Activated T-helper 2 cell treated with anti-CD3 and anti-CD28 coated beads, Interferon-gamma antibody, Interleukin-2, Interleukin-4, amounts not matched to agents 10 μg/mL and 5 μg/mL and 100 μg/mL, durations not matched to agents 14 hours and 24 hours and 36 hours (primary cell): Measurements from ENCODE around the gene GRM4. TPM values are rescaled to one million over a fixed set of nuclear protein-coding genes. Genes with fewer than 3 reads are reported as not detected.

ENCODE experiments used
- DNase-seq: peaks from one replicate; pipeline ENCODE4 v3.0.0; 2021; ENCODE audit warnings: low spot score
- H3K27ac Mint-ChIP-seq: one replicate; pipeline ENCODE4 v1.8.0; 2021; ENCODE audit warnings: mixed read lengths
- H3K27me3 Mint-ChIP-seq: one replicate; pipeline ENCODE4 v1.8.0; 2021; ENCODE audit warnings: low read depth, mixed read lengths
- H3K36me3 Mint-ChIP-seq: one replicate; pipeline ENCODE4 v1.8.0; 2021; ENCODE audit warnings: low read depth, mixed read lengths
- H3K4me1 Mint-ChIP-seq: one replicate; pipeline ENCODE4 v1.8.0; 2021; ENCODE audit warnings: low read depth, mixed read lengths
- H3K4me3 Mint-ChIP-seq: one replicate; pipeline ENCODE4 v1.8.0; 2021; ENCODE audit warnings: low read depth, mild to moderate bottlenecking, moderate library complexity, mixed read lengths
- H3K9me3 Mint-ChIP-seq: one replicate; pipeline ENCODE4 v1.8.0; 2021; ENCODE audit warnings: mixed read lengths
- intact Hi-C: fragments of 100-400 bp; cut with micrococcal nuclease; formaldehyde crosslinking; loops from one replicate; pipeline ENCODE4 v1.15.1; 2023
- total RNA-seq: library from RNA; stranded (reverse); gene quantifications from 2 replicates; pipeline ENCODE4 v1.2.3, GENCODE V29; 2022

Gene GRM4
- total RNA-seq, 1 donor from 2014 or later: not detected

- H3K4me1 Mint-ChIP-seq: peaks cover 2% of the 10 kb centered on the region
- peaks cover 67% of the 10 kb centered on the region for H3K27me3 Mint-ChIP-seq
- H3K36me3 Mint-ChIP-seq: no peaks in the 10 kb centered on the region
- intact Hi-C loops: no loop called here
- H3K9me3 Mint-ChIP-seq: no peaks in the 10 kb centered on the region
- H3K27ac Mint-ChIP-seq: no peak overlapping the region
- no peak for DNase-seq
- H3K4me3 Mint-ChIP-seq: no peak overlapping the region
These were observed 1.2 kb downstream of the GRM4 start for GRCh38 chr6:34144581-34145160.

- no peak overlapping the region for H3K4me3 Mint-ChIP-seq
- no peak overlapping the region for H3K27ac Mint-ChIP-seq
- H3K27me3 Mint-ChIP-seq: peaks cover 67% of the 10 kb centered on the region
- H3K36me3 Mint-ChIP-seq: no peaks in the 10 kb centered on the region
- no peaks in the 10 kb centered on the region for H3K9me3 Mint-ChIP-seq
- DNase-seq: no peak
- peaks cover 2% of the 10 kb centered on the region for H3K4me1 Mint-ChIP-seq
- intact Hi-C loops: no loop called here
These were observed 1.9 kb downstream of the GRM4 start for GRCh38 chr6:34143884-34144580.

DNA sequence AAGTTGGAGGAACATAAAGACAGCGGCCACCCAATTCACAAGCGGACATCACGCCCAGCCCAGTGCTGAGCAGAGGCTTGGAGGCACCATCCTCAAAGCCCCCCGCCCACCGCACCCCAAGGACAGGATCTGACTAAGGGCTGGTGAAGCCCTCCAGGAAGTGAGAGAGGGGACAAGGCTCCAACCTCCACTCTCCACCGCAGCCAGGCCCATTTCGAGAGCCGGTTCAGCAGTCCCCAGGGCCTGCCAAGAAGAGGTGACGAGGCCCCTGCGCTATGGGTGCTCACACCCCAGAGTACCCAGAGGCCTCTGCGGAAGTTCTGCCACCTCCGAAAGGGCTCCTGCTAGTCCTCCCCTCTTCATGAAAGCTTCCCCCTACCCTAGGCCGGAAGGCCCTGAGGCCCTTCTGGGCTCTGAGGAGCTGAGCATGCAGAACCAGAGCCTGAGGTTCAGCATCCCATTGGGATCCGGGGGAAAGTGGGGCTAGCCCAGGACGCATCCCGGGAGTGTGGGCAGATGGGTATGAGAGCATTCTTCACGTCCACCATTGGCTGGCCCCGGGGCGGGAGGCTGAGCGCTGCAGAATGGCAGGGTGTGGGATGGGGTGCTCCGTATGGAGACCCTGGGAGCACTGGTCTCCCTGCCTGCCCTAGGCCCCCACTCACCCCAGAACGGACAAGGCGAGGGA, 2.5 kb downstream of the GRM4 start:
- Mint-ChIP-seq H3K27me3 (peaks cover 66% of the 10 kb centered on the region), H3K27ac (no peak overlapping the region), H3K36me3 (no peaks in the 10 kb centered on the region), H3K4me1 (peaks cover 2% of the 10 kb centered on the region), H3K4me3 (no peak overlapping the region), H3K9me3 (no peaks in the 10 kb centered on the region)
- intact Hi-C loops: no loop called here
- DNase-seq: no peak

DNA sequence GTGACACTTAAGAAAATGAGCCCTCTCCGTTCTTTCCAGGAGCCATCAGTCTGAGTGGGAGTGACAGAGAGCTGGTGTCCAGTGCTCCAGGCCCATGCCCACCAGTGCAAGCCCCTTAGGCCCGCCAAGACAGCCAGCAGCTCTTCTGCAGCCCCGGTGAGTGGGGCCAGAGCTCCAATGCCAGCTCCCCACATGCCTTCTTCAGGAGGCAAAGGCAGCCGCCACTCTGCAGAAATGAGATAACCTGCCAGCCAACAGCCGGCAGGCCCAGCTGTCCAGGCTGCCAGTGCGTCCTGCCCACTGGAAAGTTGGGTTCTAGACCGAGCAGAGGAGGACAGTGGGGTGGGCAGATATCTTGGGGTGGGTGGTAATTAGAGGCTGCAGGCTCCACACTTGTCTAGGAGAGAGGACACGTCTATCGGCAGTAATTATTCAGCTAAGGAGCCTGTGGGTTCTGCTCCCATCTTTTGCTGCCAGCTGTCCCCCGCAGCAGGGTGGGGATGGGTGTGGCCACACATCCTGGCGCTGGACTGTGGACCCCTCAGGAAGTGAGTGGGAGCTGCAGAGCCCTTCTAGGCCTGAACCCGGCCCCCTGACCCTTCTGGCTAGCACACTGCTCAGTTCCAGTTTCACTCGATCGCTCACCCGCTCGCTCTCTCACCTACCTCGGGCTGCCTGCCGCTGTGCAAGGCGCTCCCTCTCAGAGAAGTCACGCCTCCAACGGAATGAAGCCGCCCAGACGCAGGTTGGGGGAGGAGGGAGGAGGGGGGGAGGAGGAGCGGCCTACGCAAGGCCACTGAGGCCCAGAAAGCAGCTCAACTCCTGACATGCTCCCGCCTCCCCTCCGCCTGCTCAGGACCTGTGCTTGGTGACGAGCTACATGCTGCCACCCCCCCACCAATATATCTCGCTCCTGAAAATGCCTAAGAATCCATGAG, 3.6 kb downstream of the GRM4 start:
- Mint-ChIP-seq H3K27ac (no peak overlapping the region), H3K4me3 (no peak overlapping the region)

GRCh38 chr6:34140075-34140474, 5.8 kb downstream of the GRM4 start:
- no peak overlapping the region for H3K4me3 Mint-ChIP-seq

More for the DNA sequence above, 3.6 kb downstream of the GRM4 start:
- H3K9me3 Mint-ChIP-seq: no peaks in the 10 kb centered on the region
- intact Hi-C loops: no loop called here
- H3K4me1 Mint-ChIP-seq: peaks cover 2% of the 10 kb centered on the region
- no peak for DNase-seq
- peaks cover 64% of the 10 kb centered on the region for H3K27me3 Mint-ChIP-seq
- no peaks in the 10 kb centered on the region for H3K36me3 Mint-ChIP-seq

DNA sequence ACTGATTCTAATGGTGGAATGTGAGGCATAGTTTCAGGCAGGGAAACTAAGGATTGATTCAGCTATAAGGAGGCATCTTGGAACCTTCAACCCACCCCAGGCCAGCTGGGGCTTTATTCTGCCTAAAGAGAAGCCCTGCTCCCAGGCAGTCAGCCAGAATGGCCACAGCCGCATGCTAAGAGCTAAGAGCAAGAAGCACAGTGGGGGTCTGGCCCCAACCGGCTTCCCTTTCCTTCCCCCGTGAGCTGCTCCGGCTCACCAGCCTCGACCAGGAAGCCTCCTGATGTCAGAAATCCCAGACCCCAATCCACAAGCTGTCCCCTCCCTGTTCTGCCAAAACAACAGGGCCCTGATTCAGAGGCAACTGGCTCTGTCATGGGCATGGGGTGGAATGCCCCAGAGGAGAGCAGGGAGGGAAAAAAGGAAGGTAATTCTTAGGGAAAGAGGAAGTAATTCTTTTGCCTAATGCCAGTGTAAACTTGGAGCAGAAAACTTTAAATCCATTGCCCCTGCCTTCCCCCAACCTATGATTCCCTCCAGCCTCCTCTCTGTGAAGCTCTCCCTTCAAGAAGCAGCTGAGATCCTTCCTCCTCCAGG, 6.9 kb downstream of the GRM4 start:
- H3K27me3 Mint-ChIP-seq: peaks cover 50% of the 10 kb centered on the region
- H3K4me3 Mint-ChIP-seq: no peak overlapping the region
- intact Hi-C loops: no loop called here
- no peaks in the 10 kb centered on the region for H3K36me3 Mint-ChIP-seq
- H3K9me3 Mint-ChIP-seq: no peaks in the 10 kb centered on the region
- no peak for DNase-seq
- no peak overlapping the region for H3K27ac Mint-ChIP-seq
- no peaks in the 10 kb centered on the region for H3K4me1 Mint-ChIP-seq

More at GRCh38 chr6:34140075-34140474, 5.8 kb downstream of the GRM4 start:
- Mint-ChIP-seq H3K27me3 (peaks cover 51% of the 10 kb centered on the region), H3K36me3 (no peaks in the 10 kb centered on the region), H3K4me1 (no peaks in the 10 kb centered on the region), H3K27ac (no peak overlapping the region), H3K9me3 (no peaks in the 10 kb centered on the region)
- intact Hi-C loops: no loop called here
- no peak for DNase-seq

DNA sequence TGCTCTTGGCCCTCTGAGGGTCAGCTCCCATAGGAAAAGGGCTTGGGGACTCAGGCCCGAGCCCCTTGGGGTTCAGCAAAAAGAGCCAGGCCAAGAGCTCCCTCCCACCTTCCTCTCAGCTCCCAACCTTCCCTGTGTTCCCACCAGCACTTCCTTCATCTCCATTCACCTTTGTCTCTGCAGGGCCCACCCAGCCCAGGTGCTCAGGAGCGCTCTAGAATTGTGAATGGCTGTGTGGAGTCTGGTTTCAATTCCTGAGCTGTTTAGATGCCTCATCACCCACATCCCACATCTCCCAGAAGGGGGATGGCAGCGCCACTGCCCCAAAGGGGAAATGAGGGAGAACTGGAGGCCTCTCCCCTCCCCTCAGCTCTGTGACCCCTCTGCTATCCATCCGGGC, 7.7 kb downstream of the GRM4 start:
- Mint-ChIP-seq H3K4me1 (no peaks in the 10 kb centered on the region), H3K27me3 (peaks cover 42% of the 10 kb centered on the region), H3K27ac (no peak overlapping the region), H3K36me3 (no peaks in the 10 kb centered on the region), H3K4me3 (no peak overlapping the region), H3K9me3 (no peaks in the 10 kb centered on the region)
- intact Hi-C loops: no loop called here
- DNase-seq: no peak

- Mint-ChIP-seq H3K36me3 (no peaks in the 10 kb centered on the region), H3K4me1 (no peaks in the 10 kb centered on the region), H3K27ac (no peak overlapping the region), H3K27me3 (peaks cover 19% of the 10 kb centered on the region), H3K9me3 (no peaks in the 10 kb centered on the region), H3K4me3 (no peak overlapping the region)
- no peak for DNase-seq
- intact Hi-C loops: no loop called here
These were observed 10.3 kb downstream of the GRM4 start for GRCh38 chr6:34135541-34135940.

DNA sequence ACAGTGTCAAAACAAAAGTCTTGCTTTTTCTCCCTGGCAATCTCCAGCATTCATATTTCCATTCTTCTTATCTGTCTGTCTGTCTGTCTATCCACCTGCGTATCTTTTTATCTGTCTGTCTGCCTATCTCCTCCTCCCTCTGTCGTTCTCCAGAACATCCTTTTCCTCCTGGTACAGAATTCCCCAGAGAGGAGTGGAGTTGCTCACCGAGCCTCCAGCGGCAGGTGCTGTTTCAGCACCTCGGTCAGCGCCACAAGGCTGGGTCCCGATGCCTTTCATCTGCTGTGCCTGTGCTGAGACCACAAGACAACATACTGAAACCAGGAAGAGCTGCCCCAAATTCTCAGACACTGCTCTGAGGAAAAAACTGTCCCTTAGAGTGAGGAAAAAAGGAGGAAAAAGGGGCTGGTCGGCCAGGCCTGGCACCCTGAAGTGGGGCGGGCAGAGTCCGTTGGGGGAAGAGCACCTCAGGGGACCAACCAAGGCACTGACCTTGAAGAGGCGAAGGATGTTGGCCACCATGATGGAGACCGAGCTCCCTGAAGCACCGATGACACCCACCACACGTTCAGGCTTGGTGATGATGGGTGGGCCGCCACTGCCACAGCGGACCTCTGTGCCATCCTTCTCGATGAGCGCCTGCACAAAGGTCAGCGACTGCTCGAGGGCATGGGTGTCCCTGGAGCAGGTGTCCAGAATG, 13.3 kb downstream of the GRM4 start:
- H3K27ac Mint-ChIP-seq: no peak overlapping the region
- H3K27me3 Mint-ChIP-seq: peaks cover 6% of the 10 kb centered on the region
- H3K9me3 Mint-ChIP-seq: no peaks in the 10 kb centered on the region
- peak; percentile 17 for DNase-seq
- no peaks in the 10 kb centered on the region for H3K4me1 Mint-ChIP-seq
- no peaks in the 10 kb centered on the region for H3K36me3 Mint-ChIP-seq
- intact Hi-C loops: no loop called here
- H3K4me3 Mint-ChIP-seq: no peak overlapping the region

- Mint-ChIP-seq H3K4me1 (no peaks in the 10 kb centered on the region), H3K36me3 (no peaks in the 10 kb centered on the region), H3K27ac (no peak overlapping the region), H3K27me3 (peaks cover 5% of the 10 kb centered on the region), H3K4me3 (no peak overlapping the region), H3K9me3 (no peaks in the 10 kb centered on the region)
- no peak for DNase-seq
- intact Hi-C loops: no loop called here
These were observed 14.3 kb downstream of the GRM4 start for GRCh38 chr6:34131326-34132290.

- Mint-ChIP-seq H3K9me3 (no peaks in the 10 kb centered on the region), H3K36me3 (no peaks in the 10 kb centered on the region), H3K4me1 (no peaks in the 10 kb centered on the region), H3K4me3 (no peak overlapping the region), H3K27me3 (peaks cover 5% of the 10 kb centered on the region), H3K27ac (no peak overlapping the region)
- intact Hi-C loops: no loop called here
- no peak for DNase-seq
These were observed 15.0 kb downstream of the GRM4 start for GRCh38 chr6:34130862-34131261.
